PC-9 (cell line): Measurements from ENCODE around the gene PRIM1. TPM values are rescaled to one million over a fixed set of nuclear protein-coding genes. Genes with fewer than 3 reads are reported as not detected.
"Not testable (repeated sequence)": the region's sequence is repeated elsewhere in the genome, so short reads cannot be mapped to it uniquely, and the experiment has no call there.

Experiments used
- BruUV-seq: library from RNA; stranded (reverse); fragments of 400-500 nt; replicated peaks from 2 replicates; lab custom pipeline; 2021; lab: Mats Ljungman, UMichigan
- CTCF ChIA-PET: fragments of 300-600 bp; sonication (Branson Sonifier 250); formaldehyde crosslinking; loops from one replicate; lab custom pipeline; 2022; ENCODE audit warnings: antibody characterized with exemption; lab: Charles Lee
- POLR2A ChIA-PET: fragments of 300-600 bp; sonication (Branson Sonifier 250); formaldehyde crosslinking; loops from one replicate; lab custom pipeline; 2022; ENCODE audit warnings: antibody characterized with exemption; ENCODE audit not compliant: unreplicated experiment; lab: Charles Lee
- DNase-seq, 2 experiments: peaks; one replicate each; pipeline versions ENCODE4 v3.0.0 to v3.0.0-alpha.2; 2015 to 2022; ENCODE audit warnings: mixed read lengths in 1 of 2
- H2AFZ ChIP-seq: fragments of 200-600 bp; sonication (generic); 2 replicates; pipeline ENCODE4 v1.8.1; 2017; ENCODE audit warnings: antibody characterized with exemption
- H3F3A ChIP-seq: fragments of 200-600 bp; sonication (generic); 2 replicates; pipeline ENCODE4 v1.8.1; 2017; ENCODE audit warnings: antibody characterized with exemption, mild to moderate bottlenecking, low read depth; ENCODE audit not compliant: insufficient read depth
- H3K27ac ChIP-seq: fragments of 200-600 bp; sonication (generic); 2 replicates; pipeline ENCODE4 v1.6.1; 2016; ENCODE audit warnings: mixed run types
- H3K27me3 ChIP-seq: fragments of 200-600 bp; sonication (generic); 2 replicates; pipeline ENCODE4 v1.6.1; 2016; ENCODE audit warnings: low read depth, mixed run types; ENCODE audit not compliant: insufficient read depth
- H3K36me3 ChIP-seq: fragments of 200-600 bp; sonication (generic); 2 replicates; pipeline ENCODE4 v1.6.1; 2016; ENCODE audit warnings: low read depth, mixed run types
- H3K4me1 ChIP-seq: fragments of 200-600 bp; sonication (generic); replicated peaks from 2 replicates; pipeline ENCODE4 v1.6.1; 2016; ENCODE audit warnings: mixed run types; ENCODE audit not compliant: insufficient read depth
- H3K4me2 ChIP-seq: fragments of 200-600 bp; sonication (generic); 2 replicates; pipeline ENCODE4 v1.6.1; 2017; ENCODE audit warnings: mixed run types
- H3K4me3 ChIP-seq: fragments of 200-600 bp; sonication (generic); 2 replicates; pipeline ENCODE4 v1.6.1; 2016; ENCODE audit warnings: mixed run types
- H3K79me2 ChIP-seq: fragments of 200-600 bp; sonication (generic); 2 replicates; pipeline ENCODE4 v1.6.1; 2017; ENCODE audit warnings: low read depth, mixed run types
- H3K9me2 ChIP-seq: fragments of 200-600 bp; sonication (generic); 2 replicates; pipeline ENCODE4 v1.8.1; 2017; ENCODE audit warnings: mild to moderate bottlenecking; ENCODE audit not compliant: insufficient read depth
- H3K9me3 ChIP-seq: fragments of 200-600 bp; sonication (generic); 2 replicates; pipeline ENCODE4 v1.8.1; 2016; ENCODE audit warnings: low read depth; ENCODE audit not compliant: insufficient read depth
- H4K20me1 ChIP-seq: fragments of 200-600 bp; sonication (generic); 2 replicates; pipeline ENCODE4 v1.8.1; 2017; ENCODE audit not compliant: insufficient read depth
- EZH2 ChIP-seq: fragments of 200-600 bp; sonication (generic); IDR thresholded peaks from 2 replicates; pipeline ENCODE4 v1.8.0; 2017; ENCODE audit warnings: antibody characterized with exemption, low read depth
- intact Hi-C: fragments of 100-400 bp; cut with micrococcal nuclease; formaldehyde crosslinking; loops from one replicate; pipeline ENCODE4 v1.10.0; 2022; ENCODE audit not compliant: unreplicated experiment
- total RNA-seq: library from RNA; stranded (reverse); gene quantifications from 2 replicates; pipeline ENCODE4 v1.2.3, GENCODE V29; 2021
- TF ChIP-seq, protein P1 (sequence below): fragments of 200-600 bp; sonication (generic); conservative IDR thresholded peaks from 2 replicates; pipeline ENCODE4 v1.6.1; 2017; ENCODE audit warnings: mixed run types, antibody characterized with exemption, mild to moderate bottlenecking, moderate library complexity

The PRIM1 gene
- total RNA-seq, 1 experiment from 2014 or later, result 35.8 TPM

DNA sequence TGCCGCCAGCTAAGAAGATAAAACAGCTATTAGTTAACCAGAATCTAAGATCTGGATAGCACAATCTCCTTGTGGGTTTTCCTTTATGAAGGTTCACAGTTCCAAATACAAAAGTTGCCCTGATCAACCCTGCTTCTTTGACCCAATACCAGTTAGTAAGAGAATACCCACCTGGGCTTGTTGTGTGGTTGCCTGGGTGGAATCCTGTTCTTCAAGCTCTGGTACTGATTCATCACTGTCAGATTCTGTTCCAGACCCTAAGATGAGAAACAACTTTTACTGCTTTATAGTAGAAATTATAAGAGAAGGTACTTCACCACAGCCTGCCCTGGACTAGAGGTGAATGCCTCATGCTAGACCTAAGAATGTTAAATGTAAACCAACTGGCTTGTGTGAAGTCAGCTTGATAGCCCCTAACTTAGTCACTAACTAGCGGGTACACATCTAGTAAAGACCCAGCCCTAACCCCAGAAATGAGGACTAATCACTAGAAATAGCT is 37.6 kb downstream of the PRIM1 start:
- DNase-seq, result peak in 1 of 2 experiments; percentile 51
- H3K79me2 ChIP-seq, result peaks cover 41% of the 10 kb centered on the region
- POLR2A ChIA-PET, result no interaction called here

DNA sequence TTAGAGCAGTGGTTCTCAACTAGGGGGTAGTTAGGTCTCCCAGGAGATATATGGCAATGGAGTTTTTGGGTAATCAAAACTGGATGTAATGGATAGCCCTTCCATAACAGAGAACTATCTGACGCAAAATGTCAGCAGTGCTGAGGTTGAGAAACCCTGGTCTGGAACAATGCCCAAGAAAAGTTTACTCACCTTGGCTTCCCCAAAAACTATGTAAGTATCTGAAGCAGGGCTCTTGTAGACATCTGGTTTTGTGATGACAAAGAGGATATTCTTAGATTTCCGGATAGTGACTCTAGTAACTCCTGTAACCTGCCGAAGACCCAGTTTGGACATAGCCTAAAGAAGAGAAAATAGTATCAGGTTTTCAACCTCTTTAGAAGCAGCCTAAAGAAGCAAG is 38.8 kb downstream of the PRIM1 start:
- ChIA-PET CTCF (no interaction called here), POLR2A (interaction anchor here (0.7 kb wide), 1 partner anchor 92 kb away, joined by 3 read pairs; no protein-coding TSS in a partner anchor)
- DNase-seq, result no peak
- Histone ChIP-seq H4K20me1 (peaks cover 64% of the 10 kb centered on the region), H3K4me2 (no peak overlapping the region), H3K27ac (no peak overlapping the region), H2AFZ (no peak overlapping the region), H3K36me3 (peaks cover 56% of the 10 kb centered on the region), H3K27me3 (no peaks in the 10 kb centered on the region), H3F3A (peaks cover 89% of the 10 kb centered on the region), H3K9me3 (no peaks in the 10 kb centered on the region), H3K4me1 (0 out of 2 replicates have a peak, but pooled peaks cover 8% of the 10 kb centered on the region), H3K9me2 (no peaks in the 10 kb centered on the region), H3K4me3 (no peak overlapping the region), H3K79me2 (peaks cover 31% of the 10 kb centered on the region)
- TF ChIP-seq, protein P1, sequence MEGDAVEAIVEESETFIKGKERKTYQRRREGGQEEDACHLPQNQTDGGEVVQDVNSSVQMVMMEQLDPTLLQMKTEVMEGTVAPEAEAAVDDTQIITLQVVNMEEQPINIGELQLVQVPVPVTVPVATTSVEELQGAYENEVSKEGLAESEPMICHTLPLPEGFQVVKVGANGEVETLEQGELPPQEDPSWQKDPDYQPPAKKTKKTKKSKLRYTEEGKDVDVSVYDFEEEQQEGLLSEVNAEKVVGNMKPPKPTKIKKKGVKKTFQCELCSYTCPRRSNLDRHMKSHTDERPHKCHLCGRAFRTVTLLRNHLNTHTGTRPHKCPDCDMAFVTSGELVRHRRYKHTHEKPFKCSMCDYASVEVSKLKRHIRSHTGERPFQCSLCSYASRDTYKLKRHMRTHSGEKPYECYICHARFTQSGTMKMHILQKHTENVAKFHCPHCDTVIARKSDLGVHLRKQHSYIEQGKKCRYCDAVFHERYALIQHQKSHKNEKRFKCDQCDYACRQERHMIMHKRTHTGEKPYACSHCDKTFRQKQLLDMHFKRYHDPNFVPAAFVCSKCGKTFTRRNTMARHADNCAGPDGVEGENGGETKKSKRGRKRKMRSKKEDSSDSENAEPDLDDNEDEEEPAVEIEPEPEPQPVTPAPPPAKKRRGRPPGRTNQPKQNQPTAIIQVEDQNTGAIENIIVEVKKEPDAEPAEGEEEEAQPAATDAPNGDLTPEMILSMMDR, result no peak
- TF ChIP-seq EZH2, result no peak
- intact Hi-C loops, result no loop called here
- no TSS peak for BruUV-seq

More for the DNA sequence above, 37.6 kb downstream of the PRIM1 start:
- H3K4me2 ChIP-seq, result no peak overlapping the region
- H3K27ac ChIP-seq, result 0 out of 2 replicates have a peak overlapping the region, but pooled peaks have one; percentile 2
- H3K9me2 ChIP-seq, result no peaks in the 10 kb centered on the region
- H2AFZ ChIP-seq, result no peak overlapping the region
- intact Hi-C loops, result no loop called here
- H3F3A ChIP-seq, result peaks cover 86% of the 10 kb centered on the region
- H3K4me3 ChIP-seq, result no peak overlapping the region
- H3K27me3 ChIP-seq, result no peaks in the 10 kb centered on the region
- peaks cover 12% of the 10 kb centered on the region; the same call in 1 of the 2 replicates for H3K4me1 ChIP-seq
- TF ChIP-seq EZH2, result no peak
- TF ChIP-seq, protein P1, result no peak
- peaks cover 62% of the 10 kb centered on the region for H3K36me3 ChIP-seq
- no TSS peak for BruUV-seq
- CTCF ChIA-PET, result no interaction called here
- H4K20me1 ChIP-seq, result peaks cover 73% of the 10 kb centered on the region
- H3K9me3 ChIP-seq, result no peaks in the 10 kb centered on the region

DNA sequence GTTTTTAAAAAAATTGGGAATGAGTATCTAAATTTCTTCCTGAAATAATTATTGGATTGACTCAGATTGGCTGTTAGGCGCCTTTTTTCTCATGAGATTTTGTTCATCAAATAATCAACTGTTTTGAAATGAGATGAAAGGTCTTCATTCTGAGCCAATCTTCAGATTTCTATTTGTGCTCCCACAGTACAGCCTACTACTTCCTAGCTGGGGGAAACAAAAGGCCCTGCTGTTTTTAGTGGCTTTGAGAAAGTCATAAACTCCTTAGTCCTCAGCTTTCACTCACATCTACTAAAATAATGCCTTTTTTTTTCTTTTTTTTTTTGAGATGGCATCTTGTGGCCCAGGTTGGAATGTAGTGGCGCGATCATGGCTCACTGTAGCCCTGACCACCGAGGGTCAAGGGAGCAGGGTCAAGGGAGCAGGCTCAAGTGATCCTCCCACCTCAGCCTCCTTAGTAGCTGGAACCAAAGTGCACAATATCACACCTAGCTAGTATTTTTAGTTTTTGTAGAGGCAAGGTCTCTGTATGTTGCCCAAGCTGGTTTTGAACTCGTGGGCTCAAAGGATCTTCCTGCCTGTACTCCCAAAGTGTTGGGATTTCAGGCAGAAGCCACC is 42.3 kb downstream of the PRIM1 start:
- ChIA-PET CTCF (interaction anchor here (0.7 kb wide), 3 partner anchors 12 to 49 kb away, joined by 4 to 9 read pairs (median 5); no protein-coding TSS in a partner anchor), POLR2A (interaction anchor here (0.6 to 0.7 kb wide), 2 partner anchors 14 to 16 kb away, joined by 5 to 6 read pairs; no protein-coding TSS in a partner anchor)
- Histone ChIP-seq H3K4me2 (no peak overlapping the region), H3K4me3 (no peak overlapping the region), H3K9me3 (no peaks in the 10 kb centered on the region), H2AFZ (no peak overlapping the region), H3K27me3 (no peaks in the 10 kb centered on the region), H3K27ac (no peak overlapping the region), H4K20me1 (peaks cover 39% of the 10 kb centered on the region), H3K9me2 (no peaks in the 10 kb centered on the region), H3K79me2 (peaks cover 2% of the 10 kb centered on the region), H3F3A (peaks cover 65% of the 10 kb centered on the region), H3K36me3 (peaks cover 38% of the 10 kb centered on the region), H3K4me1 (no peaks in the 10 kb centered on the region)
- BruUV-seq, result no TSS peak
- no peak for DNase-seq
- intact Hi-C loops, result no loop called here
- no peak for TF ChIP-seq EZH2

DNA sequence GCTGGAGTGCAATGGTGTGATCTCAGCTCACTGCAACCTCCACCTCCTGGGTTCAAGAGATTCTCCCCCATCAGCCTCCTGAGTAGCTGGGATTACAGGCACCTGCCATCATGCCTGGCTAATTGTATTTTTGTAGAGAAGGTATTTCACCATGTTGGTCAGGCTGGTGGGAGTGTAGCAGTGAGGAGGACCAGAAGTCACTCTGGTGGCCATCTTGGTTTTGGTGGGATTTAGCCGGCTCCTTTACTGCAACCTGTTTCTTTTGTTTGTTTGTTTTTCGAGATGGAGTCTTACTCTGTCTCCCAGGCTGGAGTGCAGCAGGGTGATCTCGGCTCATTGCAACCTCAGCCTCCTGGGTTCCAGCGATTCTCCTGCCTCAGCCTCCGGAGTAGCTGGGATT is 47.6 kb downstream of the PRIM1 start:
- intact Hi-C loops, H3K36me3 ChIP-seq, H3K27ac ChIP-seq, H4K20me1 ChIP-seq, H3K9me2 ChIP-seq, POLR2A ChIA-PET, CTCF ChIA-PET, H3K4me1 ChIP-seq, H3K27me3 ChIP-seq, H2AFZ ChIP-seq, H3K4me3 ChIP-seq, DNase-seq, H3K4me2 ChIP-seq, BruUV-seq, H3K9me3 ChIP-seq, H3K79me2 ChIP-seq: not testable (repeated sequence)
- peaks cover 11% of the 10 kb centered on the region; the same call in 1 of the 2 replicates for H3F3A ChIP-seq
